Measurements from ENCODE around the gene TNFRSF6B.
A peak's percentile ranks its signal among the peaks of the same experiment; 100 is the strongest.

Gene TNFRSF6B

DNA sequence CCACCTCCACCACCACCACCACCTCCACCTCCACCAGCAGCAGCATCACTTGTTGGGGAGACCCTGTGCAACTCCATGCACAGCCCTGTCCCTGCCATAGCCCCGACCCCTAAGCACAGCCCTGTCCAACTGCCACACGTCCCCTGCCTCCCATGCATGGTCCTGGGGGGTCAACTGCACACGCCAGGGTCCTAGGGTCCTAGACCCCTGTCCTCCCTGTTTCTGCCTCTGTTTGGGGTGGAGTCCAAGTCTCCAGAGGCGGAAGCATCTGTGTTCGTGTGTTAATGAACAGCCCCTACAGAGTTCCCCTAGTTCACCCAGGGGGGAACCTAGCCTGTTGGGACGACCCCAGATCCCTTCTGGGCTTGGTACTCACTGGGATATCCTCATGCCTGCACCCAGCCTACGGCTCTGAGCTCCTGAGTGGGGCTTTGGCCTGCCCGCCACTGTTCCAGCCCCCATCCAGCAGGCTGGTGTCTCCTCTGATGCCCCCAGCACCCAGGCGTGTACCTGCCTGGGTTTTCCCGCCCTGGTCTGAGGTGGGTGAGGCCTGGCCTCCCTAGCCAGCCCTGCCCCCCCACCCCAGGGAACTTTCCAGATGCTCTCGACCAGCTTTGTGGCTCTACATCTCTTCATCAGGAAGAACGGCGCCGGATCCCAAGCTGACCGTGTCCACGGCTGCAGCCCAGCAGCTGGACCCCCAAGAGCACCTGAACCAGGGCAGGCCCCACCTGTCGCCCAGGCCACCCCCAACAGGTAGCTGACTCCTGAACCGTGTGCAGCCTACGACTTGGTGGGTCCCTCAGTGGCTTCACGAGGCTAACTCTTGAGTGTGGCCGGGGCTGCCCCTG lies 2.5 kb upstream of the TNFRSF6B start:
- H3K9me3 ChIP-seq (ENCODE audit: control insufficient read depth, insufficient read depth, low read length) = no peaks in the 10 kb centered on the region
- peaks cover 11% of the 10 kb centered on the region; the same call in 1 of the 2 replicates for H3K4me1 ChIP-seq (ENCODE audit: insufficient read depth, low read length)
- no peak overlapping the region for H3K9ac ChIP-seq (ENCODE audit: low read depth, low read length)
- H3K36me3 ChIP-seq (ENCODE audit: insufficient read depth, low read length) = peaks cover 2% of the 10 kb centered on the region; the same call in 1 of the 2 replicates

DNA sequence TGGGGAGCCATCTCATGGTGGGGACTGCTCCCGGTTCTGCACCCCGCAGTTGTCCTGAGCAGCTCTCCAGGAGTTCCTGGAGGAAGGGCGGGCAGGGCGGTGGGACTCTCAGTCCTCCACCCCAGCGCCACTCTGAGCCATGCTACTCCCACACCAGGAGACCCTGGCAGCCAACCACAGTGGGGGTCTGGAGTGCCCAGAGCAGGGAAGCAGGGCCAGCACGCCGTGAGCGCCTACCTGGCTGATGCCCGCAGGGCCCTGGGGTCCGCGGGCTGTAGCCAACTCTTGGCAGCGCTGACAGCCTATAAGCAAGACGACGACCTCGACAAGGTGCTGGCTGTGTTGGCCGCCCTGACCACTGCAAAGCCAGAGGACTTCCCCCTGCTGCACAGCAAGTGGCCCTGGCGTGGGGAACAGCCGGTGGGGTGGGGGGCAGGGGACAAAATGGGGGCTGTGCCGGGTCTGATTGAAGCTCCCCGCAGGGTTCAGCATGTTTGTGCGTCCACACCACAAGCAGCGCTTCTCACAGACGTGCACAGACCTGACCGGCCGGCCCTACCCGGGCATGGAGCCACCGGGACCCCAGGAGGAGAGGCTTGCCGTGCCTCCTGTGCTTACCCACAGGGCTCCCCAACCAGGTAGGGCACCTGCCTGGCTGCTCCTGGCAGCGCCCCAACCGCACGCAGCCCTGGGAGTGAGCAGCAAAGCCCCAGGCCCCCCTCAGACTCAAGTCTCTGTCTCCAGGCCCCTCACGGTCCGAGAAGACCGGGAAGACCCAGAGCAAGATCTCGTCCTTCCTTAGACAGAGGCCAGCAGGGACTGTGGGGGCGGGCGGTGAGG lies 1.6 kb upstream of the TNFRSF6B start:
- peaks cover 18% of the 10 kb centered on the region; the same call in 1 of the 2 replicates for H3K4me1 ChIP-seq (ENCODE audit: insufficient read depth, low read length)
- no peaks in the 10 kb centered on the region for H3K9me3 ChIP-seq (ENCODE audit: control insufficient read depth, insufficient read depth, low read length)
- H3K36me3 ChIP-seq (ENCODE audit: insufficient read depth, low read length) = peaks cover 2% of the 10 kb centered on the region; the same call in 1 of the 2 replicates
- no peak overlapping the region for H3K9ac ChIP-seq (ENCODE audit: low read depth, low read length)

DNA sequence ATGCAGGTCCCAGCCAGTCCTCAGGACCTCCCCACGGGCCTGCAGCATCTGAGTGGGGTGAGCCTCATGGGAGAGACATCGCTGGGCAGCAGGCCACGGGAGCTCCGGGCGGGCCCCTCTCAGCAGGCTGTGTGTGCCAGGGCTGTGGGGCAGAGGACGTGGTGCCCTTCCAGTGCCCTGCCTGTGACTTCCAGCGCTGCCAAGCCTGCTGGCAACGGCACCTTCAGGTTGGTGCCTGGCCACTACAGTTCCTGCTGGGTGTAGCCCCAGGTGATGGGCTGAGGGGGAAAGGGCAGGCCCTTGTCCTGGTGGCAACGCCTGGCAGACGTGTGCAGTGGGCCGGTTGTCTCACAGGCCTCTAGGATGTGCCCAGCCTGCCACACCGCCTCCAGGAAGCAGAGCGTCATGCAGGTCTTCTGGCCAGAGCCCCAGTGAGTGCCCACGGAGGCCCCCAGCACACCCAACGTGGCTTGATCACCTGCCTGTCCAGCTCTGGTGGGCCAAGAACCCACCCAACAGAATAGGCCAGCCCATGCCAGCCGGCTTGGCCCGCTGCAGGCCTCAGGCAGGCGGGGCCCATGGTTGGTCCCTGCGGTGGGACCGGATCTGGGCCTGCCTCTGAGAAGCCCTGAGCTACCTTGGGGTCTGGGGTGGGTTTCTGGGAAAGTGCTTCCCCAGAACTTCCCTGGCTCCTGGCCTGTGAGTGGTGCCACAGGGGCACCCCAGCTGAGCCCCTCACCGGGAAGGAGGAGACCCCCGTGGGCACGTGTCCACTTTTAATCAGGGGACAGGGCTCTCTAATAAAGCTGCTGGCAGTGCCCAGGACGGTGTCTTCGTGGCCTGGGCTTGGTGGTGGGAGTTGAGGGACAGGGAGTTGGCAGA lies 787 bp upstream of the TNFRSF6B start:
- 0 out of 2 replicates have a peak overlapping the region, but pooled peaks have one; percentile 65 for H3K9ac ChIP-seq (ENCODE audit: low read depth, low read length)
- peaks cover 20% of the 10 kb centered on the region; the same call in 1 of the 2 replicates for H3K4me1 ChIP-seq (ENCODE audit: insufficient read depth, low read length)
- H3K9me3 ChIP-seq (ENCODE audit: control insufficient read depth, insufficient read depth, low read length) = no peaks in the 10 kb centered on the region
- peaks cover 2% of the 10 kb centered on the region; the same call in 1 of the 2 replicates for H3K36me3 ChIP-seq (ENCODE audit: insufficient read depth, low read length)

DNA sequence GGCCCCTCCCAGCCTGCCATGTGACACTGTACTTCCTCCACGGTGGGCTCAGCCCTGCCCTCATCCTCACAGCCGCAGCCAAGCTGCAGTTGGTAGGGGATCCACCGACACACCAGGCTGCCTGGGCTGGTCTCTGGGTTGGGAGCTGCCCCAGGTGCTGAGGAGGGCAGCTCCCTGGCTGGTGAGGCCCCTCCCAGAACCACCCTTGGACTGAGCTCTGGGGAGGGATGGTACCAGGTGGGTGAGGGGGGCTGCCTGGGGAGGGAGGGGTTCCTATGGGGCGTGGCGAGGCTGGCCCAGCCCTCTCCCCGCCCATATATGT lies 185 bp upstream of the TNFRSF6B start:
- peaks cover 2% of the 10 kb centered on the region; the same call in 1 of the 2 replicates for H3K36me3 ChIP-seq (ENCODE audit: insufficient read depth, low read length)
- no peaks in the 10 kb centered on the region for H3K9me3 ChIP-seq (ENCODE audit: control insufficient read depth, insufficient read depth, low read length)
- peaks cover 20% of the 10 kb centered on the region; the same call in 1 of the 2 replicates for H3K4me1 ChIP-seq (ENCODE audit: insufficient read depth, low read length)
- H3K9ac ChIP-seq (ENCODE audit: low read depth, low read length) = peak overlapping the region; percentile 65; the same call in 1 of the 2 replicates

DNA sequence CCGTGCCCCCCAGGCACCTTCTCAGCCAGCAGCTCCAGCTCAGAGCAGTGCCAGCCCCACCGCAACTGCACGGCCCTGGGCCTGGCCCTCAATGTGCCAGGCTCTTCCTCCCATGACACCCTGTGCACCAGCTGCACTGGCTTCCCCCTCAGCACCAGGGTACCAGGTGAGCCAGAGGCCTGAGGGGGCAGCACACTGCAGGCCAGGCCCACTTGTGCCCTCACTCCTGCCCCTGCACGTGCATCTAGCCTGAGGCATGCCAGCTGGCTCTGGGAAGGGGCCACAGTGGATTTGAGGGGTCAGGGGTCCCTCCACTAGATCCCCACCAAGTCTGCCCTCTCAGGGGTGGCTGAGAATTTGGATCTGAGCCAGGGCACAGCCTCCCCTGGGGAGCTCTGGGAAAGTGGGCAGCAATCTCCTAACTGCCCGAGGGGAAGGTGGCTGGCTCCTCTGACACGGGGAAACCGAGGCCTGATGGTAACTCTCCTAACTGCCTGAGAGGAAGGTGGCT lies 960 bp downstream of the TNFRSF6B start:
- Histone ChIP-seq H3K4me1 (ENCODE audit: insufficient read depth, low read length) (peaks cover 20% of the 10 kb centered on the region; the same call in 1 of the 2 replicates), H3K9me3 (ENCODE audit: control insufficient read depth, insufficient read depth, low read length) (no peaks in the 10 kb centered on the region), H3K9ac (ENCODE audit: low read depth, low read length) (peak overlapping the region; percentile 65; the same call in 1 of the 2 replicates), H3K36me3 (ENCODE audit: insufficient read depth, low read length) (peaks cover 2% of the 10 kb centered on the region; the same call in 1 of the 2 replicates)

DNA sequence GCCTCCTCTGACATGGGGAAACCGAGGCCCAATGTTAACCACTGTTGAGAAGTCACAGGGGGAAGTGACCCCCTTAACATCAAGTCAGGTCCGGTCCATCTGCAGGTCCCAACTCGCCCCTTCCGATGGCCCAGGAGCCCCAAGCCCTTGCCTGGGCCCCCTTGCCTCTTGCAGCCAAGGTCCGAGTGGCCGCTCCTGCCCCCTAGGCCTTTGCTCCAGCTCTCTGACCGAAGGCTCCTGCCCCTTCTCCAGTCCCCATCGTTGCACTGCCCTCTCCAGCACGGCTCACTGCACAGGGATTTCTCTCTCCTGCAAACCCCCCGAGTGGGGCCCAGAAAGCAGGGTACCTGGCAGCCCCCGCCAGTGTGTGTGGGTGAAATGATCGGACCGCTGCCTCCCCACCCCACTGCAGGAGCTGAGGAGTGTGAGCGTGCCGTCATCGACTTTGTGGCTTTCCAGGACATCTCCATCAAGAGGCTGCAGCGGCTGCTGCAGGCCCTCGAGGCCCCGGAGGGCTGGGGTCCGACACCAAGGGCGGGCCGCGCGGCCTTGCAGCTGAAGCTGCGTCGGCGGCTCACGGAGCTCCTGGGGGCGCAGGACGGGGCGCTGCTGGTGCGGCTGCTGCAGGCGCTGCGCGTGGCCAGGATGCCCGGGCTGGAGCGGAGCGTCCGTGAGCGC lies 1.6 kb downstream of the TNFRSF6B start:
- Histone ChIP-seq H3K9ac (ENCODE audit: low read depth, low read length) (peak overlapping the region; percentile 13; the same call in 1 of the 2 replicates), H3K36me3 (ENCODE audit: insufficient read depth, low read length) (peaks cover 2% of the 10 kb centered on the region; the same call in 1 of the 2 replicates), H3K4me1 (ENCODE audit: insufficient read depth, low read length) (peaks cover 20% of the 10 kb centered on the region; the same call in 1 of the 2 replicates), H3K9me3 (ENCODE audit: control insufficient read depth, insufficient read depth, low read length) (no peaks in the 10 kb centered on the region)

DNA sequence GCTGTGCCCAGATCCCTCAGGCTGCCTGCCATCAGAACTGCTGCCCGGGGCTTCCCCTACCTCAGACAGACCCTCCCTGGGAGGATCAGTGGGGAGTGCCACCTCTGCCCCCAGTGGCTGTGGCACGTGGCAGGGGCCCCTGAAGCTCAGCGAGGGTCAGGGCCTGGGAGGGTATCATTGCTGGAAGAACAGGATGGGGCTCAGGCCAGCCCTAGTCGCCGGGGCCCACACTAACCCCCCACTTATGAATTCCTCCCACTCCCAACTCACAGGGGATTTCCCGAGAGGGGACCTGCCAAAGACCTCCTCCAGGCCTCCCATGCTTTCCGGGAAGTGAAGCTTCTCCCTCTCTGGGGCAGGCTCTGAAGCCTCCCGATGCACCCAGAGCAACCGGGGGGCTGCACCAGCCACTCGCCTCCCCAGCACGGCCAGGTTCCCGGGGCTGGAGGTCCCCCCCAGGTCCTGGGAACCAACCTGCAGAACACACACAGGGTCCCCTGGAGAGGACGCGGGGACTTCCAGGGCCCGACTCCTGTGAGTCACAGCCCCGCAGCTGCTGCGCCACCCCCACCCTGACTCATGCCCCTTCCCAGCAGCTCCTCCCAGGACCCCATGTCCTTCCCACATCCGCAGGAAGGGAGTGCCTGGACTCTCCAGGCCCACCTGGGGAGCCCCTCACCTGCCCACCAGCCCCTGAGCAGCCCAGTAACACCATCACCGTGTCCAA lies 2.5 kb downstream of the TNFRSF6B start:
- H3K9me3 ChIP-seq (ENCODE audit: control insufficient read depth, insufficient read depth, low read length) = no peaks in the 10 kb centered on the region
- H3K36me3 ChIP-seq (ENCODE audit: insufficient read depth, low read length) = peaks cover under 1% of the 10 kb centered on the region; the same call in 1 of the 2 replicates
- peaks cover 20% of the 10 kb centered on the region; the same call in 1 of the 2 replicates for H3K4me1 ChIP-seq (ENCODE audit: insufficient read depth, low read length)
- no peak overlapping the region for H3K9ac ChIP-seq (ENCODE audit: low read depth, low read length)

DNA sequence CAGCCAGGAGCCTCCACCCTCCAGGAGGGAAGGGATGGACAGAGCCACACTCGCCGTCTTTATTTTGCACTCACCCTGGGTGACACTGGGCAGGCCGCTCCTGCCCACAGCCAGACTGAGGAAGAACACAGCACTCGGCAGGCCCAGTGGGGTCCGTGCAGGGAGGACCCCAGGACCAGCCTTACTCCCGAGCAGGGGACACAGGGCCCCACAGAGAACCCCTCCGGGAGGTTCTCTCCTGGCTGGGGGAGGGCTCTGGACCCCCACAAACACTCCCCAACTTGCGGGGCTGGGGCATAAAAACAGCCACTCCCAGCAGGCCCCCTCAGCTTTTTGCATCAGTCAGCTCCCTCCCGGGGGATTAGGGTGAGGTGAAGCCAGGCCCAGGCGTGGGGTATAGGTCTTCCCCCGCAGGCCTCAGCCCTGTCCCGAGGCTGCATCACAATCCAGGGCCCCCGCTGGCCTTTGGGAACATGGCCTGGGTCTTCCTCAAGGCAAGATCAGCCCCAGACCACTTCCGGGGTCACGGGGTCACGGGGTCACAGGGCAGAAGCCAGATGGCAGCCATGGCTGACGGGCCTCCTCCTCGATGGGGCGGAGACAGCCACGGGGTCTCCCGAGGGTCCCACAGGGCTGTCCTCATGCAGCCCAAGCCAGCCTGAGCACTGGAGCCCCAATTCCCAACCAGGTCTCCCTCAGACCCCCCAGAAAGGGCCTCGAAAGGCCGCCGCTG lies 3.2 kb downstream of the TNFRSF6B start:
- Histone ChIP-seq H3K36me3 (ENCODE audit: insufficient read depth, low read length) (no peaks in the 10 kb centered on the region), H3K9me3 (ENCODE audit: control insufficient read depth, insufficient read depth, low read length) (no peaks in the 10 kb centered on the region), H3K4me1 (ENCODE audit: insufficient read depth, low read length) (peaks cover 20% of the 10 kb centered on the region; the same call in 1 of the 2 replicates), H3K9ac (ENCODE audit: low read depth, low read length) (no peak overlapping the region)

DNA sequence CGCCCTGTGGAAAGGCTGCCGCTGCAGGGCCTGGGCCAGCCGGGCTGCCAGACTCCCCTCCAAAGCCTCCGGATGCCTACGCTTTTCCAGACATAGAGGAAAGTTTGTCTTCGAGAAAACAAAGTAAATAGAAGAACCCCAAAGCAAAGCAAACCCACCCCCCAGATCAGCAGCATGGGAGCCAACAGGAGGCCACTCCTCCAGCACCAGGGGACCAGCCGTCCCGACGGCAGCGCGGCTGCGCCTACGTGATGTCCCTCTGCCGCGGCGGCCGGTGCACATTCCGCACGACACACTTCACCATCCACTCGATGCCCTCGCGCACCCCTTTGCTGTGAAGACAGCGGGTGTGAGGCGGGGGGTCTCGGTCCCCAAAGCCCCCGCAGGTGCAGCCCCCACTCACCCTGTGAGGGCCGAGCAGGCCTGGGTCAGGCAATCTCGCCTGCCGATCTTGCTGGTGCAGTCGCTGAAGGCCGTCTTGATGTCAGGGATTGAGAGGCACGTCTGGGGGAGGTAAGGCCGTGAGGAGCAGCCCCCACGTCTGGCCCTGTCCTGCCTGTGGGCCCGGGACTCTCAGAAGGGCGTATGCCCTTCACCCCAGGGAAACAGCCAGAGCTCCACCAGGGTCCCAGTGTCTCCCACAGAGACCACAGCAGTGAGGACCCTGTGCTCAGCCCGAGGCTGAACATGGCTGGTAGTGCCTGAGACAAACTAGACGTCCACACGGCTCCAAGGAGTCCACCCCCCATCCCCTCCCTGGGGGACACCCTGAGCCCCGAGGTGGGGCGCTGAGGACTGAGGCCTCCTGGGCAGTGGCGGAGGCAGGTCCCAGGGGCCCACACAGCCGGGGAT lies 4.0 kb downstream of the TNFRSF6B start:
- H3K4me1 ChIP-seq (ENCODE audit: insufficient read depth, low read length) = peaks cover 20% of the 10 kb centered on the region; the same call in 1 of the 2 replicates
- no peaks in the 10 kb centered on the region for H3K9me3 ChIP-seq (ENCODE audit: control insufficient read depth, insufficient read depth, low read length)
- H3K36me3 ChIP-seq (ENCODE audit: insufficient read depth, low read length) = peaks cover 1% of the 10 kb centered on the region; the same call in 1 of the 2 replicates
- H3K9ac ChIP-seq (ENCODE audit: low read depth, low read length) = no peak overlapping the region

DNA sequence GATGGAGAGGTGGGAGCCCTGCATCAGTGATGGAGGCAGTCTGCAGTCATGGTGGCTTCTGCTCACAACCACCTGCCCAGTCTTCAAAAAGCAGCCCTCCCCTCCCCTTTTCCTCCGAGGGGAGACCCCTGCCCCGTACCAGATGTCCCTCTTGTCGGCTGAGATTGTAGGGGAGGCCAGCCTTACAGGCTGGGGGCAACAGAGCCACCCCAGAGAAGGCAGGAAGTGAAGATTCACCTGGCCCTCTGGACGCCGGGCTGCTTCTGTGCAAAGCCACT lies 4.5 kb downstream of the TNFRSF6B start:
- peaks cover 18% of the 10 kb centered on the region; the same call in 1 of the 2 replicates for H3K4me1 ChIP-seq (ENCODE audit: insufficient read depth, low read length)
- peaks cover 7% of the 10 kb centered on the region; the same call in 1 of the 2 replicates for H3K36me3 ChIP-seq (ENCODE audit: insufficient read depth, low read length)
- no peak overlapping the region for H3K9ac ChIP-seq (ENCODE audit: low read depth, low read length)

DNA sequence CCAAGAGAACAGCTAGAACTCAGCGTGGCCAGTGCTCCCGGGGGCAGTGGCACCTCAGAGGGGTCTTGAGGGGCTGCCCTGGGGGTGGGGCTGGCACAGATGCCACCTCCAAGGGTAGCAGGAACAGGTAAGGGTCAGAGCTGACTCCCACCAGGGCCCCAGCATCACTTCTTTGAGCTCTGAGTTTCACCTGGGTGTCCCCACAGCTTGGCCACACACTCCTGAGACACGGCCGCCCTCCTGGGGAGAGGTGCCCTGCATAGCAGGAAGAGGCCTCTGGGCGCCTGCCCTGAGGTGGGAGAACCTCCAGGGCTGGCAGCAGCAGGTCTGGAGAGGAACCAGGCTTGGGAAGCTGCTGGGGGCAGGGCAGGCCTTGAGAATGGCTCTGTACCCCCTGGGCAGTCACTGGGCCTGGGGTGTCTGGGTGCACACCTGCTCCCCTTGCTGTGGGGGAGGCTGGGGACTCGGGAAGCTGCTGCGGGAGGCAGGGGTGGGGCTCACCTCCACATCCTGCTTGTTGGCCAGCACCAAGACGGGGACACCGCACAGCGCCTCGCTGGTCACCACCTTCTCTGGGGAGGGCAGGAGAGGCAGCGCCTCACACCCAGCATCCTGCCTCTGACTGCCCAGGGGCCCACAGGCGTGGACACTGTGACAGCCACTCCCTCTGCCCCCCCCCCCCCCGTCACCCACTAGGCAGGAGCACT lies 5.0 kb downstream of the TNFRSF6B start:
- Histone ChIP-seq H3K4me1 (ENCODE audit: insufficient read depth, low read length) (peaks cover 17% of the 10 kb centered on the region; the same call in 1 of the 2 replicates), H3K9me3 (ENCODE audit: control insufficient read depth, insufficient read depth, low read length) (no peaks in the 10 kb centered on the region), H3K9ac (ENCODE audit: low read depth, low read length) (no peak overlapping the region), H3K36me3 (ENCODE audit: insufficient read depth, low read length) (peaks cover 7% of the 10 kb centered on the region; the same call in 1 of the 2 replicates)

More for the DNA sequence above, 4.5 kb downstream of the TNFRSF6B start:
- no peaks in the 10 kb centered on the region for H3K9me3 ChIP-seq (ENCODE audit: control insufficient read depth, insufficient read depth, low read length)
